Testis (tissue), 2 donors: ENCODE data around the gene PCID2.

ENCODE experiments used
- POLR2A ChIP-seq: fragments of 450-650 bp; IDR thresholded peaks from one replicate; pipeline ENCODE4 v1.6.1; 2017; ENCODE audit warnings: antibody characterized with exemption, mild to moderate bottlenecking, moderate library complexity
- TF ChIP-seq, protein P1 (sequence below), 3 experiments: fragments of 450-650 bp in 2 of 3; fragments of 200-600 bp in 1 of 3; sonication (generic) in 1 of 3; IDR thresholded peaks; one replicate each; pipeline ENCODE4 v1.5.1; 2016 to 2019; ENCODE audit warnings: antibody characterized with exemption in 3 of 3, mild to moderate bottlenecking in 2 of 3, moderate library complexity in 1 of 3

DNA sequence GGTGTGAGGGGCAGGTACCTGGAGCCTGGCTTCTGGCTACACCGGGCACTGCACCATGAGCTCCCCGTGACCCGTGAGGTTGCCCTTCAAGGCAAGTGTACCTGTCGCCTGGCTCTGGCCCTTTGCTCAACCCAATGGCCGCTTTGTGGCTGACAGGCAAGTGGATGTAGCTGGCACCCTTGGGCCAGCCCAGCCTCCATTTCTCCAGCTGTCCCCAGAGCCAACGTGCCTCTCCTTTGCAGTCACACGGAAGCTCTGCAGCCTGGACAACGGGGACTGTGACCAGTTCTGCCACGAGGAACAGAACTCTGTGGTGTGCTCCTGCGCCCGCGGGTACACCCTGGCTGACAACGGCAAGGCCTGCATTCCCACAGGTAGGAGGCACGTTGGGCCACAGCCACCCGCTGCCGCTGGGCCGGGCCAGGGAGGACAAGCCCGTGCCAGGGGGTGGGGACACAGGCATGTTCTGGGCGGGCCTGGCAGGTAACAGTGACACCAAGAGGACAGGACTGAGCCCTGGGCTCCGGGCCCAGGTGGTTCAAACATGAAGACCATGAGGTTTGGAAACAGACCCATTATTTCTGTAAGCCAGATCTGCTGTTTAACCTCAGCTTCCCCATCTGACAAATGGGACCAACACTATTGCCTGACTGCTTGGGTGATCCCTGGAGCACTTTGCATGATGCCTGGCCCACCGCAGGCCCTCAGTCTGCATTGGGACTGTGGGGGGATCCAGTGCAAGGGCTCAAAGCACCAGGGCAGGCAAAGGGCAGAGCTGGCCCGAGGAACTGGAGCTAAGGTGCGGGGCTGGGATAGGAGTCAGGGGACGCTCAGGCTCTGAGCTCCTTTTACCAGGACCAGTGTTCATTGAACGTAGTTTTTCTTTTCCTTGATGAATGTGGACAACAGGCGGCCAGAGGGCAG is 67.5 kb downstream of the PCID2 start:
- TF ChIP-seq, protein P1, sequence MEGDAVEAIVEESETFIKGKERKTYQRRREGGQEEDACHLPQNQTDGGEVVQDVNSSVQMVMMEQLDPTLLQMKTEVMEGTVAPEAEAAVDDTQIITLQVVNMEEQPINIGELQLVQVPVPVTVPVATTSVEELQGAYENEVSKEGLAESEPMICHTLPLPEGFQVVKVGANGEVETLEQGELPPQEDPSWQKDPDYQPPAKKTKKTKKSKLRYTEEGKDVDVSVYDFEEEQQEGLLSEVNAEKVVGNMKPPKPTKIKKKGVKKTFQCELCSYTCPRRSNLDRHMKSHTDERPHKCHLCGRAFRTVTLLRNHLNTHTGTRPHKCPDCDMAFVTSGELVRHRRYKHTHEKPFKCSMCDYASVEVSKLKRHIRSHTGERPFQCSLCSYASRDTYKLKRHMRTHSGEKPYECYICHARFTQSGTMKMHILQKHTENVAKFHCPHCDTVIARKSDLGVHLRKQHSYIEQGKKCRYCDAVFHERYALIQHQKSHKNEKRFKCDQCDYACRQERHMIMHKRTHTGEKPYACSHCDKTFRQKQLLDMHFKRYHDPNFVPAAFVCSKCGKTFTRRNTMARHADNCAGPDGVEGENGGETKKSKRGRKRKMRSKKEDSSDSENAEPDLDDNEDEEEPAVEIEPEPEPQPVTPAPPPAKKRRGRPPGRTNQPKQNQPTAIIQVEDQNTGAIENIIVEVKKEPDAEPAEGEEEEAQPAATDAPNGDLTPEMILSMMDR (IDR thresholded peaks at IDR 0.05): no peak
- no peak for TF ChIP-seq POLR2A
